Stimulated activated CD4-positive, alpha-beta T cell treated with anti-CD3 and anti-CD28 coated beads, Interleukin-1b, Interleukin-23, amount 100 ng/mL, for 48 hours (primary cell): Measurements from ENCODE around the gene TRIM68.

ENCODE experiments used
- DNase-seq: peaks from one replicate; pipeline ENCODE4 v3.0.0-alpha.2; 2020

The TRIM68 gene, protein sequence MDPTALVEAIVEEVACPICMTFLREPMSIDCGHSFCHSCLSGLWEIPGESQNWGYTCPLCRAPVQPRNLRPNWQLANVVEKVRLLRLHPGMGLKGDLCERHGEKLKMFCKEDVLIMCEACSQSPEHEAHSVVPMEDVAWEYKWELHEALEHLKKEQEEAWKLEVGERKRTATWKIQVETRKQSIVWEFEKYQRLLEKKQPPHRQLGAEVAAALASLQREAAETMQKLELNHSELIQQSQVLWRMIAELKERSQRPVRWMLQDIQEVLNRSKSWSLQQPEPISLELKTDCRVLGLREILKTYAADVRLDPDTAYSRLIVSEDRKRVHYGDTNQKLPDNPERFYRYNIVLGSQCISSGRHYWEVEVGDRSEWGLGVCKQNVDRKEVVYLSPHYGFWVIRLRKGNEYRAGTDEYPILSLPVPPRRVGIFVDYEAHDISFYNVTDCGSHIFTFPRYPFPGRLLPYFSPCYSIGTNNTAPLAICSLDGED

GRCh38 chr11:4607781-4608666 is at the start of gene TRIM68:
Gene TRIM68, minus strand, starts transcription at chr11:4608231. Its CDS starts 2,727 bp downstream, at chr11:4605504.
- DNase-seq = peak; percentile 94

GRCh38 chr11:4654635-4655369 is 46.8 kb upstream of the TRIM68 start:
- DNase-seq = no peak

GRCh38 chr11:4647766-4648165 is 39.7 kb upstream of the TRIM68 start:
- no peak for DNase-seq

DNA sequence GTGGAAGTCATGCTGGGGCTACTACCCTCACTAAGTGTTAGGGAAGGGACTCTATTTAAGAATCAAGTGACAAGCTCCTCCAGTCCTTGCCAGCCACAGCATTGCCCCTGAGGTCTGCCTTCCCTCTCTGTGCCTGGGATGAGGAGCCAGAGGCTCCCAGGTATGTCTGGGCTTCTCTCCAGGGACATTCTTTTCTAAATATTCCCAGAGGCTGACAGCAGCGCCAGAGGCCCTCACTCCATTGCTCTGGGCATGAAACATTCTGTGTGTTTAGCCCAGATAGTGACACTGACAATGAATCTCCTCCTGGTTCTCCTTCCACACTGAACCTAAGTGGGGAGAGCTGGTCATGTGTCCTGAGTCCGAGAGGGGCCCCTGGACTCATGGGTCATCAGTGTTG is 37.9 kb upstream of the TRIM68 start:
- no peak for DNase-seq

- DNase-seq = no peak
Measured at GRCh38 chr11:4644233-4644632, 36.2 kb upstream of the TRIM68 start.

DNA sequence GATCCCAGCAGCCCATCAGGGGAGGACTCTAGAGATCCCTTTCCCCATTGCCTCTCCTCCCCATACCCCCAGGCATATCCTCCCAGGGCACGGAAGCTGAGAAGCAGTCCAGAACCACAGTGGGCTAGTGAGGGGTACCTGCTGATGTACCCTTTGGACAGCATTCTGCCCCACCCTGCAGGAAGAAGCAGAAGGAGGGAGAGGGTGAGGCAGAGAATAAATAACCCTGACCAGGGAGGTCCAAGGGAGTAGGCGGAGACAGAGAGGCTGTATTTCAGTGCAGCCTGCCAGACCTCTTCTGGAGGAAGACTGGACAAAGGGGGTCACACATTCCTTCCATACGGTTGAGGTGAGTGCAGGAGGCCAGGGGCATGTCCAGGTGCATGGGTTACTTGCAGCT is 35.7 kb upstream of the TRIM68 start, which contains the start of gene OR51E1:
Gene OR51E1, plus strand, starts transcription at position 301 of the 400 bp plus-strand sequence. CDS start 8,545 bp downstream, outside the sequence.
- DNase-seq = no peak

- DNase-seq = no peak
Measured at GRCh38 chr11:4643076-4643475, 35.0 kb upstream of the TRIM68 start.

- no peak for DNase-seq
Measured at GRCh38 chr11:4642043-4642442, 34.0 kb upstream of the TRIM68 start.

- DNase-seq = no peak
Measured at GRCh38 chr11:4641501-4641900, 33.5 kb upstream of the TRIM68 start.

DNA sequence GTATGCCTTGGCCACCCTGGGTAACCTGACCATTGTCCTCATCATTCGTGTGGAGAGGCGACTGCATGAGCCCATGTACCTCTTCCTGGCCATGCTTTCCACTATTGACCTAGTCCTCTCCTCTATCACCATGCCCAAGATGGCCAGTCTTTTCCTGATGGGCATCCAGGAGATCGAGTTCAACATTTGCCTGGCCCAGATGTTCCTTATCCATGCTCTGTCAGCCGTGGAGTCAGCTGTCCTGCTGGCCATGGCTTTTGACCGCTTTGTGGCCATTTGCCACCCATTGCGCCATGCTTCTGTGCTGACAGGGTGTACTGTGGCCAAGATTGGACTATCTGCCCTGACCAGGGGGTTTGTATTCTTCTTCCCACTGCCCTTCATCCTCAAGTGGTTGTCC is 31.9 kb upstream of the TRIM68 start:
- no peak for DNase-seq

GRCh38 chr11:4637662-4638047 is 29.6 kb upstream of the TRIM68 start:
- DNase-seq = no peak

DNA sequence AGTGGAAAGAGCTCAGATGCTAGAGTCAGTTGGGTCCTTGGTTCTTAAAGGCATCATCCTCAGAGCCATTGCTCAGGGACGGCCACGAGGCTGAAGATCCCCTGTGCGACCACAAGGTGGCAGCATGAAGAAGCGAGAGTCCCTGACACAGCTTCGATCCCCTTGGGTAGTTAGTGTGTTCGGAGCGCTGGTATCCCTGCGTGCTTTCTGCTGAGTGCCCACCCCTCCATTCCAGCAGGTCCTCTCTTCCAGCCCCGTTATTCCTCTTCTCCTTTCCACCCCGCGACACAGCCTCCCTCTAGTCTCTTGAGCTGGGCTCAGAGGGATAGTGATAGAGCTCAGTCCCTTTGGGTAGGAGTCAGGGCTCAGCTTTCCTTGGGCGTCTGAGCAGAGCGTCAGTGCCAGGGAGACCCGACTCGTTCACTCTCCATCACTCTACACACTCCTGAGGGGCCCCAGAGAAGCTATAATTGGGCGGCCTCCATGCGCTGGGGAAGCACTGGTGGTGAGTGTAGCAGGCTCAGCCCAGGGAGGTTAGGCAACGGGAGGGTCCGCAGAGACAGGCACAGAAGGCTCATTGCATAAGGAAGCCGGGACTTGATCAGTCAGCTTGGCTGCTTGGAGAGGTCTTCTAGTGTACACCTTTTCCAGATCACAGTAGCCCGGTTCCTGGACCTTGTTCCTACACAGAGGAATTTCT is 29.1 kb upstream of the TRIM68 start, which contains the start of gene OR51D1:
Gene OR51D1, plus strand, starts transcription at position 516 of the 700 bp plus-strand sequence. CDS start 2,314 bp downstream, outside the sequence.
- peak; percentile 71 for DNase-seq

DNA sequence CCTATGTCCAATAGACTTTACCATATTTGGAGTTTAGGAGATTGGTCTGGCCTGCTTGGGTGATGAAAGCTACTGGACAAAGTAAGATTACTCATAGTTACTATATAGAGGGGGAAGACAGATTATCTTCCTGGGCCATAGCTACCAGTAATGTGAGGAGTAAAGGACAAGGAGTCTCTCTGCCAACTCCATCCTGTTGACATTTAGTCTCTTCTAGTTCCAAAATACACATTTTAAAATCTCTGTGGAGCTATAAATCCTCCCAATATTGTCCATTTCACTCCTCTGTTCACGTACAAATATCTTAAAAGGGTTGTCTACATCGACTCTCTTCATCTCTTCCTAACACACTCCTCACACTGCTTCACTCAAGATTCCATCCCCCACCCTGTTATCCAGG is 28.1 kb upstream of the TRIM68 start:
- no peak for DNase-seq

- DNase-seq = peak; percentile 62
Measured at GRCh38 chr11:4626207-4627099, 18.4 kb upstream of the TRIM68 start.

DNA sequence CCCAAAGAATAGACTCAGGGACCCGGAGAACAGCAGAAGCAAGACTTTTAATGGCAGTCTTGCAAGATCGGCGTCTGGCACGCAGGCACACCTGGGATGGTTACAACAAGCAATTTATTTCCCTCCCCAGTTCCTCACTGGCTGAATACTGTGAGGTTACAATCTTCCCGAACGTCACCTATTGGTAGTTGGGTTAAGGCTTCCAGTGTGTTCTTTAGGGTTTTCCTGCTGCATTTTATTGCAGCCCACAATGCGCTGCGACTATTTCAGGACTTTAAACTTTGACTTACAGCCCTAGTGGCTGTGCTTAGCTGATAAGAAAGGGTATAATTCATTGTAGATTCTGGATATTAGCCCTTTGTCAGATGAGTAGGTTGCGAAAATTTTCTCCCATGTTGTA is 11.5 kb upstream of the TRIM68 start:
- DNase-seq = no peak

DNA sequence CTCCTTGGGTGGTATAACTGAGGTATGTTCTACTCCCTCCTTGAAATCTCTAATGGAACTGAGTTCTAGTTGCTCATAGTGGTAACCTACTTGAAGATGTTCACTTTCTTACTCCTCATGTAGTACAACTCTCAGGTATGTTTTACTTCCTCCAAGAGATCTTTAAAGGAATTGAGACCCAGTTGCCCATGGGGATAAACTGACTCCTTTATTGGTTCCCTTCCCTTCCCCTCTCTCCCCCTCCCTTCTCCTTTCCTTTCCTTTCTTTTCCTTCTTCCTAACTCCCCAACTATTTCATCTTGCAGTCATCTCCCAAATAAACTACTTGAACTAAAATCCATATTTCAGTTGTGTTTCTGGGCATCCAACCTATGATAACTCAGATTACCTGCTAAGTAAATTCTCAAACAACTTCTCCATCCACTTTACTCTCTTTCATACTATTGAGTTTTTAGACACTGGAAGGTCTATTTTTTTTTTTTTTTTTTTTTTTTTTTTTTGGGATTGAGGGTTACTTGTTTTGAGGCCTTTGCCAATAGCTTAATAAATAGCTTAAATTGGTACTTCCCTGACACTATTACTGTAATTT is 7.9 kb upstream of the TRIM68 start:
- no peak for DNase-seq

GRCh38 chr11:4611986-4612385 is 4.0 kb upstream of the TRIM68 start:
- DNase-seq = no peak

DNA sequence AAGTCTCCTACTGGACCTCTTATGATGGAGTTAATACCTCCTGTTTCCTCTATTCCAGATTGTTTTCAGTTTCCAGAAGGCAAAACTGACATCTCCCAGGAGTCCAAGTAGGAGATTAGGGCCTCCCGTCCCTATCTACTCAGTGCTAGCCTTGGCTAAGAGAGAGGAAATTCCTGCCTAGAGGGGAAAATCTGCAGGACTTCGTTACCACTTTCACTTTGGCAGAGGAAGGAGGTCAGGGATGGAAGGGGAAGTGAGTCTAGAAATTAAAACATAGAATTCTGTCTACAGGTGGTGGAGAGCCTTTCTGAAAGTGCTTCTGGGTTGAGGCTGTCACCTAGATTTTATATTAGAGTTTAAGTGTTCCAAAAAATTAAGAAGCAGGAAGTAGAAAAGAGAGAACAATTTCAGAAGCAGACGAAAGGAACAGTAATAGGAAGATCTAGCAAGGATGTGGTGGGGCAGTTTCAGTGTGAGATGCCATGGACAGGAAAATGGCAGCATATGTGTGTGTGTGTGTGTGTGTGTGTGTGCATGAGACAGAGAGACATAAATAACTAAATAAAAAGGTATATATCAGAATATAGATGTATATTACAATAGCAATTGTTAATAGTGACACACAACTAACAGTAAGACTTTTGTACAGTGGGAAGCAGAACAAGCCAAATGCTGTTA is 2.4 kb upstream of the TRIM68 start:
- no peak for DNase-seq

DNA sequence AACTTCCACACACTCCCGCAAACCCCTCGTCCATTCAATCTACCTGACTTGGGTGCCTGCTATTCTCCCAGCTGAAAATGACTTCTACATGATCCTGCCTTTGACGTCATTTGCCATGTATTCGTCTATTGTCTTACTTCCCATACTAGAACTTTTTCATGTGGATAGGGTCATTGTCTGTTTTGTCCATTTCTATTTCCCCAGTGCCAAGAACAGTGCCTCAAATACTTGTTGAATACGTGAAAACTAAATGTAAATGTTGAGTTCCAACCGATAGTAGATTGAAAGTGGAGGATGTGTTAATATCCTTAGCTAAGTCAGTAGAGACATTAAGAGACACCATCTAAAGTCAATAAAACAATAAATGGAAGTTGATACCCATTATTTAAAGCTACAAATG is 935 bp downstream of the TRIM68 start:
- no peak for DNase-seq
